Middle frontal gyrus (tissue), 1 donor: ENCODE measurements around the gene XDH.

Source experiments
- DNase-seq: peaks from one replicate; pipeline ENCODE4 v3.0.0-alpha.2; 2015; ENCODE audit warnings: low spot score; ENCODE audit errors: extremely low spot score

The XDH gene

DNA sequence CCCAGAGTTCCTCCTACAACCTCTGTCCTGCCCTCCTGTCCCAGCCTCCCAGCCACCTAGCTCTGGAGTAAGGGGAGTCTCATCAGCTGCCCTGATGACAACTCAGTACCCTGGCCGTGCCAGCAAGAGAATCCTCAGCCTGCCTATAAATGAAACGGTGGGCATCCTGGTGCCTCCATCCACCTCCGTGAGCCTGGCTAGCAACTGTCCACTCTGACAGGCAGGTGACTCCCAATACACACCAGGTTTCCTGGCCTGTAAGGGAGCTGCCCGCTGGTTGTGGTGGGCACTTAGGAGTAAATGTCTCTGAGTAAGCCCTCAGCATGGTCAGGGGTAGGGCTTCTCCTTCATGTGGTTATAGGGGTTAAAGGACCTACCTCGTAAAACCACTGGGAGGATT, 81.5 kb downstream of the XDH start:
- DNase-seq: no peak

DNA sequence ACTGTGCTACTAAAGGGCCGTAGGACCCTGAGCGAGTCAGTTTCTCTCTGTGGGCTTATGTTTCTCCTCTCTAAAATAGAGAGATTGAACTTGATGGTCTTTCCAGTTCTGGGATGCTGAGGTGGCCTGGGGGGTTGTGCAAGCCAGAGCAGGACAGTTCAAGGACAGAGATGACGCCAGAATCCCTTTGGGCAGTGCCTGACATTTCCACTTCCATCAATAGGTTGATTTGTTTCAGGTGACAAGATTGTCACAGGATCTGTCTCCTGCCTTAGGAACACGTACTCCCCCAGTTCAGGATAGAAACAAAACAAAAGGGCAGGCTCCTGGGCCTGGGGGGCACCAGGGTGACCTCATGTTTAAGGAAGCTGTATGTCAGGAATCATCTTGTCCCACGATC, 82.0 kb downstream of the XDH start:
- DNase-seq: no peak

DNA sequence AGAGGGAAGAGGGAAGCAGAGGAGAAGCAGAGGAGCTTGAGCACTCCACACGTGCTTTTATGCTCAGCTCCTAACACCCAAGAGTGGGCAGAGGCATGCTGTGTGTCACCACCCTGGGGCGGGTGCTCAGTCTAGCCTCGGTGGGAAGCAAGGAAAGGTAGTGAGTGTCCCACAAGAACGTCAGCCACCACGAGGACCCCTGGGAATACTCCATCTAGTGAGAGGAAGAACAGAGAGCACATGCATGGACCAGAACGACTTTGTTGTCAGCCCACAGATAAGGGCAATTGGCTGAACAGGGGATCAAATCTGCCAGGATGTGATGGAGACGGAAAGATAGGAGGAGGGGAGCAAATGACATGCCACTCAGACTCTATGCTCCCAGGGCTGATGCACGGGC, 83.4 kb downstream of the XDH start:
- no peak for DNase-seq

DNA sequence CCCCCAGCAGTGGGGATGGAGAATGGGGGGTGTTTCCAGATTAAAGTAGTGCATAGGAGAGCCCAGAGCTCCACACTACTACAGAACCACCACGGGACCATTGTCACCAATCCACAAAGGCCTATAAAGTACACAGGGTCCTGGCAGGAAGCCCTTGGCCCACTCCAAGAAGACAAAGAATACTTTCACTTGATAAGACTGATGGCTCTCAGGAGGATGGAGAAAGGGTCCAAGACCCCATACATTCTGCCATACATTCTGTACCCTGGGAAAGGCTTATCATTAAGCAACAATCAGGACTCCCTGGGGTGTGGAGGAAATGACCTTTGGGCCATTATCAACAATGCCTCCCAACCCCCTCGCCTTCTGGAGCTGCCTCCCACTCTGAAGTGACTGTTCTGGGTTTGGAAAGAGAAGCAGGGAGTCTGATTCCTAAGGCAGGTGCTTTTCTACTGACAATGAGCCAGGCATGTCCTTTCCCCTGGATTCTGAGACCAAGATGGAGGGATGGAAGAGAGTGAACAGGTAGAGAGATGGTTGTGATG, 85.4 kb downstream of the XDH start:
- no peak for DNase-seq

DNA sequence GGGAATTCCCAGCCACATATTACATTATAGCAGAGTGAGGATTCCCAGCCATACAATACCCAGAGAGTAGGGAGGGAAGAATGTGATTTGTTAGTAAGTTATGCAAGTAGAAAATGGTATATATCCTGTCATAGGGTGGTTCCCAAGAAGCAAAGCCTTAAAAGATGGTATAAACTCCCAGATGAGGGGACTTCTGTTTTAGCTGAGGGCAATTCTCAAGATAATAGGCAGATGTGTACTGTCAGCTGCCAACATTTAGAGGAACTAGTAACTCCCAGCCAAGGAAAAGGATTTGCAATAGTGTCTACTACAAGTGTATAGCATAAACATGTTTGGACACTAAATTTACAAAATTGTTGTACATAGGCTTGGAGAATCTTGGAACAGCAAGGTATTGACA, 86.5 kb downstream of the XDH start:
- DNase-seq: no peak

DNA sequence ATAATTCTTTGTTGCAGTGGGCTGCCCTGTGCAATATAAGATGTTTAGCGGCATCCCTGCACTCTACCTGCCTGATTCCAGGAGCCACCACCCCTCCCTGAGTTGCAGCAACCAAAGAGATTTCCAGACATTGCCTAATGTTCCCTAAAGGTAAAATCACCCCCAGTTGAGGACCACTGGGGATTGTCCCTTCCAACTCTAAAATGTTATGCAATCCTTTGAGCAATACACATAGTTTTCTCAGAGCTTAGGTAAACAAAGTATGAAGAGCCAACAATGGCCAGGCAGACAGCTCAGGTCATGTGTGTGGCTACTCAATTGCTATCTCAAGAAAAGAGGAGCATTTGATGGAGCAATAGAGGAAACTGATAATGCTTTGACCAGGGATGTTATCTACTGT, 87.0 kb downstream of the XDH start:
- DNase-seq: no peak

DNA sequence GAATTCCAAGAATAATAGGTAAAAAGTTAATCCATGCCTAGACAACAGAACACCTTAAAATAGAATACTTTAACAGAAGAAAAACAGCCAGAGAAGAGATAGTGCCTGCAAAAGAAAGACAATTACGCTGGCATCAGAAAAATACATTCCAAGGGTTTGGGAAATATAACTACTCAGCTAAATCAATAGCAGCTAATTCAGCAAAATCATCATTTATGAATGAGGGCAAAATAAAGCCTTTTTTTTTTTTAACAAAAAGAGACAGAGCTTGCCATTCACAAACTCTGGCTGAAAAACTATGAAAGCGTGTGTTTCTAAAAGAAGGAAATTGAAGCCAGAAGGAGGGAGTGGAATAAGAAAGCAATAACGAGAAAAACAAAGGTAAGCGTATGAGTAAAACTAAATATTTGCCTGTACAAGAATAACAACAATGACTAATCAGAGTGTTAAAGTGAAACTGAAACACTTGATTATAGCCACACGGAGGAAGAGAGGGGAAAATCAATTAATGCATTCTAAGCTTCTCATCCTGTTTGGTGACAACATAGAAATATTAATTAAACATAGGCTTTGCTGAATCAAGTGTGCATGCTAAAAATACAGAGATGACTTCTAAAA, 90.4 kb downstream of the XDH start:
- DNase-seq: no peak

DNA sequence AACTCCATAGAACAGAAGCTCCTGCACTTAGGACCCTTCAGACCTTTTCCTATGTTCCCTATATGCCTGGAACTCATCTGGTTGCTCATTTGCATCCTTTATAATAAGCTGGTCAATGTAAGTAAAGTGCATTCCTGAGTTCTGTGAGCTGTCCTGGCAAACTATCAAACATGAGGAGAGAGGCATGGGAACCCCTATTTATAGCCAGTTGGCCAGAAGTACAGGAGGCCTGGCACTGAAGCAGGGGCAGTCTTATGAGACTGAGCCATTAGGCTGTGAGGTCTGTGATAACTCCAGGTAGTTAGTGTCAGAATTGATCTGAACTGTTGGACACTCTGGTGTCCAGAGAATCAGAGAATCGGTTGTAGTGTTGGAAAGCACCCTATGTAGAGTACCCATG, 92.2 kb downstream of the XDH start:
- no peak for DNase-seq

DNA sequence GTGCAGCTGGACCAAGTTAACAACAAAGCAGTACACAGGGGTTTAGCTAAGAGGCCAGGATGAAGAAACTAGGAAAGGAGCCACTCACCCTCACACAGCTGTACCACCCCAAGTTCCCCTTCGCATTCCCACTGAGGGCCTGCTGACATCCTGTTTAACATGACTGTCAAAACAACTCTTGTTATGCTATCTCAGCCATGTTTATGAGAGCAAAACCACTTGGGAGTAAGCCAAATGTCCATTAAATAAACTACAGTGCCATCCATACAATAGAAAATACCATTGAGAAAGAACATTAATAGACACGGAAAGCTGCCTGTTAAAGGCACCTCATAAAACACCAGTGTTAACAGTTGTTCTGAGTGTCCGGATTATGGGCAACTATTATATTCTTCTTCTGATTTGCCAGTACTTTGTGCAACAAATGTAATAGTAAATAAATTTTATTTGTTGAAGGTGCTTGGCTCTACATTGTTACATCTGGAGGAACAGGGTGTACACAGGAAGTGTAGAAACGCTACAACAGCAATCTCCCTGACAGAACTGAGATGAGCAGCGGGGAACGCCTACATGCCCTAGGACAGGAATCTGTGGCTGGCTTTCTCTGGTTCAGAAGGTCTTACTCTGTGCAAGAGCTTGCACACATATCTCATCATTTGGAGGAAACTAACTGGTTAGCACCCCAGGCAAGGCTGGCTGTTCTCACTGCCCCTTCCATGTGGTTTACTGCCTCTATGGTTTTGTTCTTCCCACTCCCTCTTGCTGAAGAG, 95.0 kb downstream of the XDH start:
- no peak for DNase-seq

DNA sequence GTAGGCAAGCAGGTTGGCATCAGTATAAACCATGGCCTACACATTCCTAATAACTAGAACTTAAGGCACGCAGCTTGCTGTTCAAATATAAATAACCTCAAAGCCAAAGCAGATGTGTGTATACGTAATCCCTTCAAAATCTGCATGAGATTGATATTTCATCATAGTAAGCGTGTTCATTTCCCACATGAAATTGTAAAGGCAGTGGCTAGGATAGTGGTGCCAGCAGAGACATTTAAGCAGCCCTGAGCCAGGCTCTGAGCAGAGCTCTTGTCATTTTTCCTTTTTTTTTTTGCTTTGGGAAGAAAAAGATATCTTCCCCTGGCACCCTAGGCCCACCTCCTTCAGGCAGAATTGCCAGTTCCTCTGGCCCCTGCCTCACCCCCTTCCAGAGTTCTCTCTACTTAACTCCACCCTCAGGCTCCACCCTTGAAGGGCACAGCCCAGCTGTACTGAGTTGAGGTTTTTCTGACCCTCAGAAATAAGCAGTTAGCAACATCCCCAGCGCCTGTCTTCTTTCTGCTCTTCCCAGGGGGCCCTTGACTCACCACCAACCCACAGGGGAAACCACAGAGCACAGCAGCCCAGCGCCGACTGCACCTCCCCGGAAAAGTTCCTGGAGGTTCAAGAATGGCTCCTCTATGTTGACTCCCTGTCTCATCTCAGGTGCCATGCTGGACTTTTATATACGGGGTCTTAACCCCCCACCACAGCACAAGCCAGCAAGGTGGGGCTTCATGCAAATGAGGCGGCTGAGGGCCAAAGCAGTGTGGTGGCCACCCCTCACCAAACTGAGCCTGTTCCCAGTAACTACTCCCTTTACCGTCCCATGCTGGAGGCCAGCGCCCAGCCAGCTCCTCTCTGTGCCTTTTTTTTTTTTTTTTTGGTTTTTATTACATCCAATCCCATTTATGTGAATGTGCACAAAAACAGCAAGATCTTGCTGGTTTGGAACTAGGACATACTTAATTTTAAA, 95.9 kb downstream of the XDH start:
- no peak for DNase-seq

DNA sequence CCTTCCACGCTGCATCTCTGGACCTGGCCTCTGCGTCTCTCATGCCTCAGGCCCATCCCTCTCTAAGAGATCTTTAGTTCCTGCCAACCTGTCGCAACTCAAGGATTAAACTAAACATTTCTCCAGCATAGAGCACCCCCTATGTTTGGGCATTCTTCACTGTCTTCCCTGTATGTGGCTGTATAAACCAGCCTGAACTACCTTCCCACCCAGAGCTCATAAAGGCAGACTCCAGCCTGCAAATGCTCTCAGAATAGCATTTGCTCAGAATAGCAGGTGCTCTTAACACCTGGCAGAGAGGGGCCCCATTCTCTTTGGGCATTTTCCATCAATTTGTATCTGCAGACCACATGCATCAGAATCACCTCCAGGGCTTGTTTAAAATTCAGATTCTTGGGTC, 97.1 kb downstream of the XDH start:
- no peak for DNase-seq

DNA sequence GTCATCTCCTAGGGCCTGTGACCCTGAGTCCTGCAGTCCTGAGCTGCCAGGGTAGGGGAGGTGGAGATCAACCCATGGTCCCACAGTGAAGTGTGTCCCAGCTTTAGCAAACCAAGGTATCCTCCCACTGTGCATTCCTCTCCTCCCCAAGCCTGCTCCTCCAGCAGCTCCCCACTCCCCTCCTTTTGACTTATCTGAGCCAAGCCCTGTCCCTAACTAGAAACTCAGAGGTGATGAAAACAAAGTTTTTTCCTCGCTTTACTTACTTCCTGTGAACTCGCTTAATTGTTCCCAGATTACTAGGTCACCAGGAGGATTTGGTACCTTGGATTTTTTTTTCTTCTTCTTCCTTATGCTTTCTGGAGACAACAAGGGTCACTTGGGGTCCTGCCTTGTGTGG, 99.8 kb downstream of the XDH start:
- DNase-seq: no peak

DNA sequence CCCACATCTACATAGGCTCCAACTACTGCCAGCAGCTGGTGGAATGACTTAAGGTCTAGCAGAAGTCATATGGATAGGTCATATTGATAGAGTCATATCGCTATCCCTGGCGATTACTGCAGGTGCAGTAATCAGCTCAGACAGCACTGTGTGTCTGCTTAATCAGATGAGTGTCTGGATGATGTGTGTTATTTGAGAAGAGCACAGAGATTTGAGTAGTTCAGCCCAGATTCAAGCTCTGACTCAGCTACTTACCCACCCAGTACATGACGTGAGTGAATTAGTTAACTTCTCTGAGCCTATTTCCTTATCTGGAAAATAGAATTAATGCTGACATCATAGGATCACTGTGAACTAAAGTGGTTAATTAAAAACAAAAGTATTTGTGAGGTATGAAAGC, 101.6 kb downstream of the XDH start:
- no peak for DNase-seq

DNA sequence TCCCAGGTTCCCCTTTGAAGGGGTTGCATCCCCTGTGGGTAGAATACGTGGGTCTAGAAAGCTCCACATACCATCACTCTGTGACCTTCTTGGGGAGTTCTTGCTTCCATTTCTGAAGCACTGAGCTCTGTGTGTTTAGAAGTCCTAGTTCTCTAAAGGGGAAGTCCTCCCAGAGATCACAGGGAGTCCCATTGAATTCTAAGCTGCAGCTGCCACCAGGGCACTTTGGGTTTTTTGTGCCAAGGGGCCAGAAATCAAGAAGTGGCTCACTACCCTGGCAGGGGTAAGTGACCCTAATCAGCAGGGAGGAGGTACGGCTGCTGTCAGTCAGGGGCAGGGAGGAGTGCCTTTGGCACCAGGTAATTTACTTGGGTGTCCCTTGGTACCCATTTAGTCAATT, 109.7 kb downstream of the XDH start:
- no peak for DNase-seq

DNA sequence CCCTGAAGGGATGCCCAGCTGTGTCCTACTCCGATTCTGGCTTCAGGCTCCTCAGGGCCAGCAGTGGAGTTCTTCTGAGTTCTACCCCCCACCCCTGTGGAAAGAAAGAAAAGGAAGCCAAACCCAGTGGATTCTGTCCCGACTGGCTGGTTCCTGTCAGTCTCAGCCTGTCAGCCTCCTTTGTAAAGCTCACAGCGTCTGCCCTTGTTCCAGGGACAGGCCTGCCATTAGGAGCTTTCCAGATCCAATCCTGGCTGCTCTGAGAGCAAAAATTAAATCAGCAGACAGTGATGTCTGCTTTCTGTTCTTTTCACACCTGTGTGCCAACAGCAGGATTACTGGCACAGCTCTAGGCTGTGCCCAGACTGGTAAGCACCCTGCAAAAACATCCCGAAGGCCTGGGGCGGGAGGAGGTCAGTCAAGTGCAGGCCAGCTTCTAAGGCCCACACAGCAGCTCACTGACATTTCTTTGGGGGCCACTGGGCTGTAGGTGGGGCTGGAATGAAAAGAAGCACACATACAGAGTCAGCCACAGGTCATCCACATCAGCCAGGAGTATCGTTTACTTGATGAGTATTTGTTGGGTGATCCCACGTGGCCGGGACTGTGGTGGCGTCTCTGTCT, 111.5 kb downstream of the XDH start:
- DNase-seq: no peak

DNA sequence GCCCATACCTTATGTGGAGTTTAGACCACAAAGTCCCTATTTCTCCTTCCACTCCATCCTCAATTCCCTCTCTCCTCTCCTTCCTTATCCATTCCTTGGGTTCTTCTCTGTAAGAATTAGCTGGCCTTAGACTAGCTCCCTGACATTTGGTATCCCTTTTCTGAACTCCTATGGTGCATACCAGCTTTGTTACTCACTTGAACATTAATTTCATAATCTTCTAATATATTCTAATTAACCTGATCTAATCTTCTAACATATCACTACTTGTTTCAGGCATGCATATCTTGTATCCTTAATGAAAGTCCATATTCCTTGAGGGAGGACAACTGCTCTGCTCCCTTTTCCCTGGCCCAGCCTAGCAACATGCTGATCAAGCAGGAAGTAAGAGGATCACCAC, 114.2 kb downstream of the XDH start:
- no peak for DNase-seq

DNA sequence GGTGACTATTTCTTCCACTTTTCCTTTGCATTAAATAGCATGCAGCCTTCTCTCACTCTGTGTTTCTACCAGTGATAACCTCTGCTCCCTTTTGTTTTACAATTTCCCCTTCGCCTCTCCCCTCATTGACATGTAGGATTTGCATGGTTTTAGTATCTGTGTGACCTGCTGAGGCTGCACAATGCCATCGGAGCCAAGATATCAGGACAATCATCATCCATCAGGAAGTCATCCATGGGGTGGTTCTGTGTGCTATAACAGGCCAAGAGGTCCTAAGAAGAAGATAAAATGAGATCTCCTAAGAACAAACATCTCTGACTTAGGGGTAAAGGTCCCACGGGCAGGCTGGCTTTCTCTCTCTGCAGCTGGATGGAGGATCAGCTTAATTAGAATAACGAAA, 115.0 kb downstream of the XDH start:
- no peak for DNase-seq

DNA sequence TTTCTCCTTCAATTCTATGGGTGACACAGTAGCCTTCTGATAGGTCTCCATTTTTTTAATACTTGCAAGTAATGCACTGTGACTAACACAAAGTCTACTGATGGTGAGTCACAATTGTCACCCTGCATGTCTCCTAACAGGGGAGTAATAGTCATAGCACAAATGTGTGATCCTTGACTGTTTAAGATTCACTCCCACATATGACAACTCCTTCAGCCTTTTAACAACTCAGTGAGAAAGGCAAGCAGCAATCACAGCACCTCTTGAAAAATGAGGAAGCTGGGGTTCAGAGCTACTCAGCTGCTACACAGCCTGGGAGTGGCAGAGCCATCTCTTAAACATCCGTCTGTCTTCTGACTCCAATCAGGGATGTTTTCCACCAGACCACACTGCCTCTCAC, 116.8 kb downstream of the XDH start:
- DNase-seq: peak; percentile 19

DNA sequence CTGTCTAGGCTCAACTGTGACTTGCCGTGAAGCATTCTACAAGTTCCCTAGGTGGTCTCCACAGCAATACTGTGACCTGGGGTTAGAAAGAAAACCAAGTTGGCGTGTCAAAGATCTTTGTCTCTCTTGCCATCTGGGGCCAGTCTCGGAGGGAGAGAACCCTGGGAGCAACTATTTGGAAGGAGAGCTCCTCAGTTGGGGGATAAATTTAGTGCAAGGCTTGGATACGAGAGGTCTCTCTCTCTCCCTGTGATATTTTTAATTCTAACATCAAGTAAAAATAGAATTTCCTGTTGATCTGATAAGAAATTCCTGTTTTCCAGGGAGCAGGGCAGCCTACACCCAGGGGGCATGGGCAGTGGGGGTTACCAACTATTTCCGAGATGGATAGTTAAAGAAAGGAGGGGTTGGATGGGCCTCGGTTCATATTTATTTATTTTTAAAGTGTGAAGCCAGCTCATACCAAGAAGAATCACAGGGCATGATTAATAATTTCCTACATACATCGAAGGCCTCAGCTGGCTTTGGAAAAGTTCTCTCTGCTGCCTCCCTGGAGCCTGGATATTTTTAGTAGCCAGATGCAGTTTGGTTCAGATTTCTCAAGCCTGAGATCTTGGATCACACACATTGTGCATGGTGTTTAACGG, 117.8 kb downstream of the XDH start:
- DNase-seq: no peak

DNA sequence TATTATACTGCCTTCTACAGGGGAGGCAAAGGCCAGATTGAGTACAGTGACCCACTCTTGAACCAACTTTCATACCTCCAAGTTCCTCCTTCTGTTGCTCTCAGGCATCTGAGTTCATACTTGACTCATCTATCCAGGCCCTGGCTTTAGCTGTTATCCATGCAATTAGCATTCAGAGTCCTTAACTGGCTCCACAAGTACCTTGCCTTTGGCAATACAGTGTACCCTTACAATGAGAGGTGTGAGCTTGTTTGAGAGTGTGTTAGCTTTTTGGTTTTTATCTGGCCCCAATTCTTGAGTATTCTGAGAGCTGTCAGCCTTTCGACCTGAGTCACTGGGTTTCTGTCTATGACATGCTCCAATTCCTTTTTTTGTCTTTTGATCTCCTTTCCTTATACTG, 120.3 kb downstream of the XDH start:
- DNase-seq: no peak

DNA sequence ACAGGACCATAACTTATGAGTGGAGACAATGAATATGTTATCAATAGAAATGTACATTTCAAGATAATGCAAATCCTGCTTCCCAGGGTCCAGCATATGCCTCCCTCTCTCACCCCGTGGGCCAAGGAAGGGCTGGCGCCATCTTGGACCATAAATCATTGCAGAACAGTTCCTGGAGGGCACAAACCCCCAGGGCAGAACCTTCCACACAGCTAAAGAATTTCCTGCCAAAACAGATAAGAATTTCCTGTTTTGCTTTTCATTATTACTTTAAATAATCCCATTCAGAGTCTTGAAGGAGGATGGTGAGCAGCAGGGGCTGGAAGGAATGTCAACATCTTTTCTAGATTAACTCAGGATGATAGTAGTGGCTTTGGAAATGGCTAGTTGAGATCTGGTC, 126.9 kb downstream of the XDH start:
- no peak for DNase-seq
